GM15510 (cell line): ENCODE data around the gene CUX1.

ENCODE experiments used
- POLR2A ChIP-seq: IDR thresholded peaks from 3 replicates; pipeline ENCODE4 v1.6.1; 2011; ENCODE audit warnings: borderline replicate concordance; ENCODE audit not compliant: insufficient read length; ENCODE audit errors: extremely low read depth

The CUX1 gene

GRCh38 chr7:101790566-101791293 is 26.7 kb upstream of the CUX1 start:
- no peak for TF ChIP-seq POLR2A

- TF ChIP-seq POLR2A, result no peak
Measured at GRCh38 chr7:101792051-101792681, 25.3 kb upstream of the CUX1 start.

DNA sequence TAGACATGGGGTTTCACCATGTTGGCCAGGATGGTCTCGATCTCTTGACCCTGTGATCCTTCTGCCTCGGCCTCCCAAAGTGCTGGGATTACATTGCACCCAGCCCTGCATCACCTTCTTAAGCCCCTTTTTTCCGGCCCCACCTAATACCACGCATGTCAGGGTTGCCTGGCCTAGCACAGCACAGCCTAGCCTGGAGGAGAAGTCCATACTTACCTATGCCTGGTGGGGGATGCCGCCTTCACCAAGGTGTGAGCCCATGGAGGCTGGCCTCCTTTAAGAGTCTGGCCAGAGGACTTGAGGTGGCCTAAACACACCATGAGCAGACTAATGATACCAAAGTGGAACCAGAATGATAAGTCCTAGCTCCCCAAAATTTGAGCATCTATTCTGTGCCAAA is 22.0 kb upstream of the CUX1 start:
- no peak for TF ChIP-seq POLR2A

DNA sequence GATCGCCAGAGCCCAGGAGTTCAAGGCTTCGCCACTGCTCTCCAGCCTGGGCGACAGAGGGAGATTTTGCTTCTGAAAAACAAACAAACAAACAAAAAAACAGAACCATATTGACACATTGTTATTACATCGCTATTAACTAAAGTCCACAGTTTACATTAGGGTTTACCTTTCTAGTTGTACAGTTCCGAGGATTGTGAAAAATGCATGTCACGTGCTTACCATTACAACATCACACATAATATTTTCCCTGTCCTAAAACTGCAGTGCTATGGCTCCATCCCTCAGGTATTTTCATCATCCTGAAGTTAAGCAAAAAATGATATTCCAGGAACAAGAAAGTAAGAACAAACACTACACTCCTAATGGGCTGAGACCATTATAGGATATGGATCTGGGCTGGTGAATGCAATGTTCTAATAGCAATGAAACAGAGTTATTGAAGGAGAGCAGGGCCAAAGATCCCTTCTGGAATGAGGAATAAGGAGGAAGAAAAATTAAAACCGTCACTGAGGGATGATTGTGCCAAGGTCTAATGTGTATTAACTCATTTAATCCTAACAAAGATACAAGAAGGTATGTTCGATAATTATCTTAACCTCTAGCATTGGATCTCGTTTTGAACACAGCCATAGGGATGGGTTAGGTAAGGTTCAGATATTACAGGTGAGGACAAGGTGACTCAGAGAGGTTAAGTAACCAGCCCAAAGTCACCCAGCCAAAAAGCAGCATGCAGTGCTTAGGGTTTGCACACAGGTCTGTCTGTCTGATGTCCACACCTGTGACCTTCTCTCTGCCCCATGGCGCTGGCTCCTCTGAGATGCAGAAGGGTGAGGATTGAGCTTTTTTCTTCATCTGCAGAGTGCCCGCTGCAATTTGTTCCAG is 14.0 kb upstream of the CUX1 start:
- TF ChIP-seq POLR2A, result no peak

GRCh38 chr7:101804088-101804963 is 13.1 kb upstream of the CUX1 start:
- no peak for TF ChIP-seq POLR2A

GRCh38 chr7:101804967-101805366 is 12.5 kb upstream of the CUX1 start:
- TF ChIP-seq POLR2A, result no peak

GRCh38 chr7:101812595-101812994 is 4.8 kb upstream of the CUX1 start:
- TF ChIP-seq POLR2A, result no peak

DNA sequence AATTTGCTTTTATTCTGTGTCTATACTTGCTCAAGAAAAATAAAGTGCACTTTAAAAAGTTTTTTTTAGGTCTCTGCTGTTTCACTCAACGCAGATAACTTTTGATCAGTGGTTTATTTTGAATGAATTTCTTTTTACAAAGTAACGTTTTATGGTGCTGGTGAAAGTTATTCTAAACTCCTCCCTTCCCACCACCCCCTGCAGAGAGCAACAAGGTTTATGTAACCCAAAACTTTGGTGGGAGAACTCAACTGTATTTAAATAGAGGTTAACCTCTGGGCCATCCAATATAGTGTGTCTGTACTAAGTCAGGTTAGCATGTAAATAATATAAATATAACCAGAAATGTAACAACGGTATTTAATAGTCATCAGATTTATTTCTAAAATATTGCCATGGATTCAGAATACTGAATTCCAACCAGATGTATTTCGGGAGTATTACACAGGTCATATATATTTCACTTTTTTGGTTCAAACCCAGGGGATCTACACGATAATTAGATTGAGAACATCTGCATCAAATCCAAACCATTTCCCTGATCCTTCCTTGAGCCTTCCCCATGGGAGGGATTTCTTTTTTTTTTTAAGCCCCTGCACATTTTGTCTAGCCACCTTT is 3.9 kb upstream of the CUX1 start:
- no peak for TF ChIP-seq POLR2A

DNA sequence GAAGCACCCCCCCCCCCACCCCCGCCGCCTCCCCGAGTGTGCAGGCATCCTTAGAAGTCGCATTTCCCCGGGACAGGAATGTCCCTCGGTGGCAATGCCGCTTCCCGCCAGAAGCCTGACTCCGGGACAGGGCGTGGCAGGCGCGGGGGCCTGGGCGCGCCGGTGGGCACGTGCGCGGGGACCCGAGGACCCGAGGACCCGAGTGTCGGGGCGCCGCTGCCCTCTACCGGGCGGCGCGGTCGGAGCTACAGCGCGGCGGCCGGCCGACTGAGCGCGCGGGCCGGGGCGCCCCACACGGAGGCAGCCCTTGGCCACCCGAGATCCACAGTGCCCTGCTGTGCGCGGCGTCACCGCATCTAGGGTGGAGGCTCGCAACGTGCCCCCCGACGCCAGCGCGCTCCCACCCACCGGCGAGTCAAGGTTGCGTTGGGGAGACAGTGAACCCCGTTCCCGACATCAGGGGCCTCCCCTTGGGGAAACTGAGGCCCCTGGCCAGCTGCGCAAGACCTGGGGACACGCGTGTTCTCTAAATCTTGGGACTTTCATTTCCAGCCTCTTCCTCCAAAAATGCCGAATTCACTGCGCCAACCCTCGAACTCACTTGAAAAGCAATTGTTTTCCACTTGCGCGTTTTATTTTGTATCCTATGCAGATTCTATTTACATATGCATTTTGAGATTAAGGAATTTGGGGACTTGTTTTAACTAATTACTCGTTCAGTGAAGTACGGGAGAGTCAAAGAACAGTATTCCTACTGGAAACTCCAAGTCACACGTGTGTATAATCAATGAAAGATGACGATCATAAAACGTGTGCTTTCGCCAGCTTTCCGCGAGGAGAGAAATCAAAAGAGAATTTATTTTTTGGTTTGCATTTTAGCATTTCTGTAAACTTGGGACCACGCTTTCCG is 3.1 kb upstream of the CUX1 start:
- no peak for TF ChIP-seq POLR2A

- peak; percentile 14 for TF ChIP-seq POLR2A
Measured at GRCh38 chr7:101814991-101815825, 2.2 kb upstream of the CUX1 start.

- TF ChIP-seq POLR2A, result peak; percentile 46
Measured at GRCh38 chr7:101815826-101816594, 1.4 kb upstream of the CUX1 start.

- TF ChIP-seq POLR2A, result no peak
Measured at GRCh38 chr7:101816595-101817470, 593 bp upstream of the CUX1 start.
